ENCODE data around the gene NMUR1.

DNA sequence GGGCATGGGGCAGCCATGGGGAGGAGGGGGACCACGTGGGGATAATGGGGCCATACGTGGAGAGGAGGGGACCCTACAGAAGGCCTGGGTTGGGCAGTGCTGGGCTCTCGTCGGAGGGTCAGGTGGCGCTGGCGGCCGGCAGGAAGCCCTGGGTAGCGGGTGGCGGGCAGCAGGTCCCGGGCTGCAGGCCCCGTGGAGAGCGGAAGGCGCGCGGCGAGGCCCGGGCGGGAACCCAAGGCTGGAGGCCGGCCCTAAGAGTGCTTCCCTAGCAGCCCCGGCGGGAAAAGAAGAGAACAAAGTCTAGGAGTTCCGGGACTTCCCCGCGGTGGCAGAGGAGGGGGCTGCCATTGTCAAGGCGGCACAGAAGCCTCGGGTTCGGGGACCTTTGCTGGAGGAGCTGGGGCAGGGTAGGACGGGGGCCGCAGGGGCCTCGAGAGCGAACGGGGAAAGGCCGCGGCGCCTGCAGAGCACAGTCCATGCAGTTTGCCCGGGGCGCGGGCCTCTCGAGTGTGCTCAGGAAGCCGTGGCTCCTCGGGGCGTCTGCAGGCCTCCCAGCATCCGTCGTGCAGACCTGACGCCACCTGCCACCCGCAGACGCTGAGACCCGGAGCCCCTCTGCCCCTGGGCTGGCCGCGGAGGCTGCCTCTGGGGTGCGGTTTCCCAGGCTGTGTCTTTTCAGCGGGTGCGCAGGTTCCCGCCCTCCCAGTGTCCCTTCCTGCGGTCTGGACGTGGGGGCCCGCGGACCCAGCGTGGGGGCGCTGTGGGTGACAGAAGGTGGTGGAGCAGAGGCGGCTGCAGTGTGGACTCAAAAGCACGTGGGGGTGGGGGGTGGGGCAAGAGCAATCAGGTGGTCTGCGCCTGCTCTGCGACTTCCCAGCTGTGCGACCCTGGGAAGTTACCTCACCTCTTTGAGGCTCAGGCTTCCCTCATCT is 46.6 kb downstream of the NMUR1 start:
- TF ChIP-seq, protein P1, sequence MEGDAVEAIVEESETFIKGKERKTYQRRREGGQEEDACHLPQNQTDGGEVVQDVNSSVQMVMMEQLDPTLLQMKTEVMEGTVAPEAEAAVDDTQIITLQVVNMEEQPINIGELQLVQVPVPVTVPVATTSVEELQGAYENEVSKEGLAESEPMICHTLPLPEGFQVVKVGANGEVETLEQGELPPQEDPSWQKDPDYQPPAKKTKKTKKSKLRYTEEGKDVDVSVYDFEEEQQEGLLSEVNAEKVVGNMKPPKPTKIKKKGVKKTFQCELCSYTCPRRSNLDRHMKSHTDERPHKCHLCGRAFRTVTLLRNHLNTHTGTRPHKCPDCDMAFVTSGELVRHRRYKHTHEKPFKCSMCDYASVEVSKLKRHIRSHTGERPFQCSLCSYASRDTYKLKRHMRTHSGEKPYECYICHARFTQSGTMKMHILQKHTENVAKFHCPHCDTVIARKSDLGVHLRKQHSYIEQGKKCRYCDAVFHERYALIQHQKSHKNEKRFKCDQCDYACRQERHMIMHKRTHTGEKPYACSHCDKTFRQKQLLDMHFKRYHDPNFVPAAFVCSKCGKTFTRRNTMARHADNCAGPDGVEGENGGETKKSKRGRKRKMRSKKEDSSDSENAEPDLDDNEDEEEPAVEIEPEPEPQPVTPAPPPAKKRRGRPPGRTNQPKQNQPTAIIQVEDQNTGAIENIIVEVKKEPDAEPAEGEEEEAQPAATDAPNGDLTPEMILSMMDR (IDR thresholded peaks at IDR 0.05) = no peak
- TF ChIP-seq MYC (IDR thresholded peaks at IDR 0.05; ENCODE audit: borderline replicate concordance, low read length) (no peak), NPAS2 (CRISPR knock-in tag; IDR thresholded peaks at IDR 0.05; ENCODE audit: borderline replicate concordance) (no peak), MAFK (IDR thresholded peaks at IDR 0.05; ENCODE audit: partially characterized antibody) (no peak)
- TF ChIP-seq, protein P2, sequence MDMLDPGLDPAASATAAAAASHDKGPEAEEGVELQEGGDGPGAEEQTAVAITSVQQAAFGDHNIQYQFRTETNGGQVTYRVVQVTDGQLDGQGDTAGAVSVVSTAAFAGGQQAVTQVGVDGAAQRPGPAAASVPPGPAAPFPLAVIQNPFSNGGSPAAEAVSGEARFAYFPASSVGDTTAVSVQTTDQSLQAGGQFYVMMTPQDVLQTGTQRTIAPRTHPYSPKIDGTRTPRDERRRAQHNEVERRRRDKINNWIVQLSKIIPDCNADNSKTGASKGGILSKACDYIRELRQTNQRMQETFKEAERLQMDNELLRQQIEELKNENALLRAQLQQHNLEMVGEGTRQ (IDR thresholded peaks at IDR 0.05) = no peak
- TF ChIP-seq, protein P3, sequence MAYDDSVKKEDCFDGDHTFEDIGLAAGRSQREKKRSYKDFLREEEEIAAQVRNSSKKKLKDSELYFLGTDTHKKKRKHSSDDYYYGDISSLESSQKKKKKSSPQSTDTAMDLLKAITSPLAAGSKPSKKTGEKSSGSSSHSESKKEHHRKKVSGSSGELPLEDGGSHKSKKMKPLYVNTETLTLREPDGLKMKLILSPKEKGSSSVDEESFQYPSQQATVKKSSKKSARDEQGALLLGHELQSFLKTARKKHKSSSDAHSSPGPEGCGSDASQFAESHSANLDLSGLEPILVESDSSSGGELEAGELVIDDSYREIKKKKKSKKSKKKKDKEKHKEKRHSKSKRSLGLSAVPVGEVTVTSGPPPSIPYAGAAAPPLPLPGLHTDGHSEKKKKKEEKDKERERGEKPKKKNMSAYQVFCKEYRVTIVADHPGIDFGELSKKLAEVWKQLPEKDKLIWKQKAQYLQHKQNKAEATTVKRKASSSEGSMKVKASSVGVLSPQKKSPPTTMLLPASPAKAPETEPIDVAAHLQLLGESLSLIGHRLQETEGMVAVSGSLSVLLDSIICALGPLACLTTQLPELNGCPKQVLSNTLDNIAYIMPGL (CRISPR knock-in tag; IDR thresholded peaks at IDR 0.05; ENCODE audit: borderline replicate concordance) = no peak
- TF ChIP-seq, protein P4, sequence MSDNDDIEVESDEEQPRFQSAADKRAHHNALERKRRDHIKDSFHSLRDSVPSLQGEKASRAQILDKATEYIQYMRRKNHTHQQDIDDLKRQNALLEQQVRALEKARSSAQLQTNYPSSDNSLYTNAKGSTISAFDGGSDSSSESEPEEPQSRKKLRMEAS (IDR thresholded peaks at IDR 0.05) = no peak
- TF ChIP-seq, protein P5, sequence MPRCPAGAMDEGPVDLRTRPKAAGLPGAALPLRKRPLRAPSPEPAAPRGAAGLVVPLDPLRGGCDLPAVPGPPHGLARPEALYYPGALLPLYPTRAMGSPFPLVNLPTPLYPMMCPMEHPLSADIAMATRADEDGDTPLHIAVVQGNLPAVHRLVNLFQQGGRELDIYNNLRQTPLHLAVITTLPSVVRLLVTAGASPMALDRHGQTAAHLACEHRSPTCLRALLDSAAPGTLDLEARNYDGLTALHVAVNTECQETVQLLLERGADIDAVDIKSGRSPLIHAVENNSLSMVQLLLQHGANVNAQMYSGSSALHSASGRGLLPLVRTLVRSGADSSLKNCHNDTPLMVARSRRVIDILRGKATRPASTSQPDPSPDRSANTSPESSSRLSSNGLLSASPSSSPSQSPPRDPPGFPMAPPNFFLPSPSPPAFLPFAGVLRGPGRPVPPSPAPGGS (IDR thresholded peaks at IDR 0.05) = no peak

Data from A549 (cell line).